Measurements from ENCODE around the gene ELFN1. TPM values are rescaled to one million over a fixed set of nuclear protein-coding genes. Genes with fewer than 3 reads are reported as not detected.

Gene ELFN1
- polyA plus RNA-seq, 1 donor (not counting 4 experiments of a cell fraction or from before 2014, with no cell fraction given) = 0.03 TPM

DNA sequence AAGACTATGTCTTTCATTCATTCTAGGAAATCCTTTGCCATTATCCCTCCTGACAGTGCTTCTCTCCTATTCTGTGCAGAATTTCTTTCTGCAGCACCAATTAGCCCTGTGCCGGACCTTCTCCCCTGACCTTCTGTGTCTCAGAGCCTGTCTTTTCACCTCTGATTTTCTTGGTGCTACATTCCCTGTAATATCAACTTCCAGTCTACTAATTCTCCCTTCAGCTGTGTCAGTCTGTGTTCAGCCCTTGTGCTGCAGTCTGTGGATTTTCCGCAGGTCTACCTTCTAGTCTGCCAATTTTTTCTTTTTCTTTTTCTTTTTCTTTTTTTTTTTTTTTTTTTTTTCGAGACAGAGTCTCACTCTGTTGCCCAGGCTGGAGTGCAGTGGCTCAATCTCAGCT, 115.8 kb downstream of the ELFN1 start:
- DNase-seq (ENCODE audit: low read depth, low spot score) = no peak
- no peak overlapping the region for H3K27ac ChIP-seq (ENCODE audit: control insufficient read depth, insufficient read depth, low read length)

GRCh38 chr7:1787241-1787640, 117.2 kb downstream of the ELFN1 start:
- no peaks in the 10 kb centered on the region for H3K4me1 ChIP-seq (ENCODE audit: control insufficient read depth, extremely low read depth, insufficient read depth, low read length)
- FAIRE-seq (no peak), DNase-seq (ENCODE audit: low read depth, low spot score) (no peak)
- no peak overlapping the region for H2AFZ ChIP-seq (ENCODE audit: control insufficient read depth, low read length)
- dilution Hi-C loops (cut with MboI; ENCODE audit: extremely low pct_ligation_motif_present, low sequenced_read_pairs) = no loop called here
- peaks cover 2% of the 10 kb centered on the region for H3K27me3 ChIP-seq (ENCODE audit: control insufficient read depth, extremely low read depth, insufficient read depth, low read length)
- H3K9ac ChIP-seq (ENCODE audit: control insufficient read depth, extremely low read depth, insufficient read depth, low read length) = no peak overlapping the region
- TF ChIP-seq EZH2 (IDR thresholded peaks at IDR 0.05; ENCODE audit: low read length) (no peak), CTCF (optimal IDR thresholded peaks at IDR 0.05 in 1 of 3, IDR thresholded peaks at IDR 0.05 in 1 of 3, conservative IDR thresholded peaks at IDR 0.05 in 1 of 3; ENCODE audit: extremely low read depth in 1 of 3, insufficient read depth in 2 of 3, low read length in 3 of 3) (no peak)
- no peak overlapping the region for H3K4me3 ChIP-seq (ENCODE audit: control insufficient read depth in 2 of 3, extremely low read depth in 1 of 3, insufficient read depth in 2 of 3, low read depth in 1 of 3, low read length in 3 of 3)
- H3K27ac ChIP-seq (ENCODE audit: control insufficient read depth, insufficient read depth, low read length) = no peak overlapping the region
- no peaks in the 10 kb centered on the region for H3K9me1 ChIP-seq (ENCODE audit: control insufficient read depth, extremely low read depth, insufficient read depth, low read length)
- no peaks in the 10 kb centered on the region for H3K36me3 ChIP-seq (ENCODE audit: control insufficient read depth in 2 of 2, extremely low read depth in 1 of 2, insufficient read depth in 2 of 2, low read length in 2 of 2)
- H3K4me2 ChIP-seq (ENCODE audit: control insufficient read depth, extremely low read depth, insufficient read depth, low read depth, low read length) = no peak overlapping the region
- no peaks in the 10 kb centered on the region for H3K79me2 ChIP-seq (ENCODE audit: control insufficient read depth, insufficient read depth, low read length)
- H3K9me3 ChIP-seq (ENCODE audit: control insufficient read depth, low read depth, low read length) = no peaks in the 10 kb centered on the region
- H4K20me1 ChIP-seq (ENCODE audit: control insufficient read depth, extremely low read depth, insufficient read depth, low read length) = no peaks in the 10 kb centered on the region

More for the DNA sequence above, 115.8 kb downstream of the ELFN1 start:
- no peak for TF ChIP-seq EZH2 (IDR thresholded peaks at IDR 0.05; ENCODE audit: low read length)
- TF ChIP-seq CTCF (optimal IDR thresholded peaks at IDR 0.05 in 1 of 3, IDR thresholded peaks at IDR 0.05 in 1 of 3, conservative IDR thresholded peaks at IDR 0.05 in 1 of 3; ENCODE audit: extremely low read depth in 1 of 3, insufficient read depth in 2 of 3, low read length in 3 of 3) = no peak
- no peak for FAIRE-seq
- Histone ChIP-seq H3K9ac (ENCODE audit: control insufficient read depth, extremely low read depth, insufficient read depth, low read length) (no peak overlapping the region), H3K4me1 (ENCODE audit: control insufficient read depth, extremely low read depth, insufficient read depth, low read length) (no peaks in the 10 kb centered on the region), H3K9me1 (ENCODE audit: control insufficient read depth, extremely low read depth, insufficient read depth, low read length) (no peaks in the 10 kb centered on the region), H4K20me1 (ENCODE audit: control insufficient read depth, extremely low read depth, insufficient read depth, low read length) (no peaks in the 10 kb centered on the region), H3K36me3 (ENCODE audit: control insufficient read depth in 2 of 2, extremely low read depth in 1 of 2, insufficient read depth in 2 of 2, low read length in 2 of 2) (no peaks in the 10 kb centered on the region), H2AFZ (ENCODE audit: control insufficient read depth, low read length) (no peak overlapping the region), H3K79me2 (ENCODE audit: control insufficient read depth, insufficient read depth, low read length) (no peaks in the 10 kb centered on the region), H3K27me3 (ENCODE audit: control insufficient read depth, extremely low read depth, insufficient read depth, low read length) (peaks cover 3% of the 10 kb centered on the region), H3K4me2 (ENCODE audit: control insufficient read depth, extremely low read depth, insufficient read depth, low read depth, low read length) (no peak overlapping the region), H3K9me3 (ENCODE audit: control insufficient read depth, low read depth, low read length) (no peaks in the 10 kb centered on the region), H3K4me3 (ENCODE audit: control insufficient read depth in 2 of 3, extremely low read depth in 1 of 3, insufficient read depth in 2 of 3, low read depth in 1 of 3, low read length in 3 of 3) (no peak overlapping the region)
- dilution Hi-C loops (cut with MboI; ENCODE audit: extremely low pct_ligation_motif_present, low sequenced_read_pairs) = no loop called here

Measured in keratinocyte (primary cell).